Activated B cell treated with CpG ODN at 0.5 μM for 24 hours (primary cell): ENCODE results near the gene ZP3. TPM values are rescaled to one million over a fixed set of nuclear protein-coding genes. Genes with fewer than 3 reads are reported as not detected.
"Not testable (repeated sequence)": the region's sequence is repeated elsewhere in the genome, so short reads cannot be mapped to it uniquely, and the experiment has no call there.

ENCODE experiments used
- ATAC-seq: fragments of 200-7000 bp; cut with Tn5 transposase; one replicate; pipeline ENCODE4 v1.10.0; 2021; ENCODE audit warnings: low read depth, mild to moderate bottlenecking, moderate library complexity
- CTCF ChIA-PET: fragments of 350-600 bp; sonication (Branson Sonifier 250); formaldehyde crosslinking; loops from one replicate; lab custom pipeline; 2021; ENCODE audit warnings: antibody characterized with exemption; lab: Charles Lee
- POLR2A ChIA-PET: fragments of 350-600 bp; sonication (Branson Sonifier 250); formaldehyde crosslinking; loops from one replicate; lab custom pipeline; 2021; ENCODE audit warnings: antibody characterized with exemption; lab: Charles Lee
- DNase-seq: peaks from one replicate; pipeline ENCODE4 v3.0.0; 2022
- H3K27ac Mint-ChIP-seq: one replicate; pipeline ENCODE4 v1.8.0; 2020; ENCODE audit warnings: mixed read lengths
- H3K27me3 Mint-ChIP-seq: one replicate; pipeline ENCODE4 v1.8.0; 2021; ENCODE audit warnings: mixed read lengths
- H3K36me3 Mint-ChIP-seq: one replicate; pipeline ENCODE4 v1.8.0; 2021; ENCODE audit warnings: low read depth, mixed read lengths
- H3K4me1 Mint-ChIP-seq: one replicate; pipeline ENCODE4 v1.8.0; 2021; ENCODE audit warnings: mixed read lengths
- H3K4me3 Mint-ChIP-seq: one replicate; pipeline ENCODE4 v1.8.0; 2020; ENCODE audit warnings: mild to moderate bottlenecking, mixed read lengths
- H3K9me3 Mint-ChIP-seq: one replicate; pipeline ENCODE4 v1.8.0; 2020; ENCODE audit warnings: mixed read lengths
- intact Hi-C: fragments of 100-400 bp; cut with micrococcal nuclease; formaldehyde crosslinking; loops from one replicate; pipeline ENCODE4 v1.15.1; 2024
- total RNA-seq: library from RNA; stranded (reverse); gene quantifications from 2 replicates; pipeline ENCODE4 v1.2.3, GENCODE V29; 2022

The ZP3 gene
- total RNA-seq, 1 donor from 2014 or later = 2.9 TPM

DNA sequence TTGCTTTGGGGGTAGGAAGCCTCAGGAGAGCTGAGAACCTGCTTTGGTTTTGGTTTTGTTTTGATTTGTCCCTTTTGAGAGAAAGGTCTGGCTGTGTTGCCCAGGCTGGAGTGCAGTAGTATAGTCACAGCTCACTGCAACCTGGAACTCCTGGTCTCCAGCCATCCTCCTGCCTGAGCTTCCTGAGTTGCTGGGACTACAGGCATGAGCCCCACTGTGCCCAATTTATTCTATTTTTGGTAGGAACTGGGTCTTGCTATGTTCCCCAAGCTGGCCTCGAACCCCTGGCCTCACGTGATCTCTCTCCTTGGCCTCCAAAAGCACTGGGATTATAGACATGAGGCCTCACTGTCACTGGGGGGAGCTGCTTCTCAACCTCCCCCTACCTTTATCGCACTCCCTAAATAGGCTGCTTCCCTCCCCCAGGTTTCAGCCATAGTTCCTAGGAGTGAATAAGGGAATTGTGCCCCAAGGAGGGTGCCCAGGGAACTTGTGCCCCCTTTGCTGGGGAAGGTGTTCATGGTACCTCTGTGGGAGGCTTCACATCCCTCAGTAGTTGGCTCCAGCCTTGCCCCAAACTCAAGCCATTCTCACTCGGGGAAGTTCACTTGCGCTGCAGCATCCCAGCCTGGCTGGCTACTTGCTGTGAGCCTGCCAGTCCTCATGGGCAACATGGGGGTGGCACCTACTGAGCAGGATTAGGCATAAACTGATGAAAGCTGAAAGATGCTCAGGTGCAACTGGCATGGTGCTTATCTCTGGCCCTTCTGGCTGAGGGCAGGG lies 18.1 kb downstream of the ZP3 start:
- H3K9me3 Mint-ChIP-seq, ATAC-seq, H3K4me3 Mint-ChIP-seq, H3K27me3 Mint-ChIP-seq, H3K4me1 Mint-ChIP-seq, H3K36me3 Mint-ChIP-seq, CTCF ChIA-PET, intact Hi-C loops, H3K27ac Mint-ChIP-seq, POLR2A ChIA-PET, DNase-seq: not testable (repeated sequence)

DNA sequence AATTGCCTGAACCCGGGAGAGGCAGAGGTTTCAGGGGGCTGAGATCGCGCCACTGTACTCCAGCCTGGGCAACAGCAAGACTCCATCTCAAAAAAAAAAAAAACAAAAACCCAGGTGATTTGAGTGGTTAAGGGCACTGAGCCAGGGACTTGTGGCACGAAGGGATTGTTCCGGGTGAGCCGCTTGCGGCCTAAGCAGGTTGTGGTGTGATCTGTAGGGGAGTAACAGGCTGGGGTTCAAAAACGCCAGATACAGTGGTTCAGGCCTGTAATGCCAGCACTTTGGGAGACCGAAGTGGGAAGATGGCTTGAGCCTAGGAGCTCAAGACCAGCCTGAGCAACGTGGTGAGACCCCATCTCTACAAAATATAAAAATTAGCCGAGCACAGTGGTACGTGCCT lies 19.1 kb downstream of the ZP3 start:
- H3K36me3 Mint-ChIP-seq, CTCF ChIA-PET, ATAC-seq, POLR2A ChIA-PET, H3K4me1 Mint-ChIP-seq, DNase-seq, H3K27me3 Mint-ChIP-seq, H3K9me3 Mint-ChIP-seq, H3K4me3 Mint-ChIP-seq, intact Hi-C loops: not testable (repeated sequence)
- H3K27ac Mint-ChIP-seq = peak overlapping the region; percentile 63

DNA sequence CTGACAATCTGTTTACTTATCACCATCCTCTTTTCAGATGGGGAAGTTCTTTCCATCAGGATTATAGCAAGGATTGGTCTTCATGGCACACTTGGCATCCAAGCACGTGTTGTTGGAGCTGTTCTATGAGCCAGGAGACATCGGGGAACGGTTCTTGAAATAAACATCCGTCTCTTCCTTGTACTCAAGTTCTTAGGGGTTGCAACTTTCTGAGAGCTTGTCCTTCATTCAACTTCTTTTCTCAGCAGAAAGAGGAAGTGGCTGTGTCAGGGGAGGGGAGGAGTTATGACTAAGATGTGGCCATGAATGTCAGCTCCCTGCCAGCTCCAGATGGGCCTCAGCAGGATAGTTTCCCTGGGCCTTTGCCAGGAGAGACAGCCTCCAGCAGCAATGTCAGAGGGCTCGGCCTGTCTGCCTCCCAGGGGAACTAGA lies 20.8 kb downstream of the ZP3 start:
- H3K27ac Mint-ChIP-seq = peak overlapping the region; percentile 84
- H3K4me1 Mint-ChIP-seq, CTCF ChIA-PET, DNase-seq, H3K9me3 Mint-ChIP-seq, H3K36me3 Mint-ChIP-seq, H3K27me3 Mint-ChIP-seq, intact Hi-C loops: not testable (repeated sequence)
- peak overlapping the region; percentile 50 for H3K4me3 Mint-ChIP-seq
- ATAC-seq = peak; percentile 82
- POLR2A ChIA-PET = interaction anchor here (0.7 kb wide), 1 partner anchor 667 kb away, joined by 5 read pairs; no protein-coding TSS in a partner anchor

DNA sequence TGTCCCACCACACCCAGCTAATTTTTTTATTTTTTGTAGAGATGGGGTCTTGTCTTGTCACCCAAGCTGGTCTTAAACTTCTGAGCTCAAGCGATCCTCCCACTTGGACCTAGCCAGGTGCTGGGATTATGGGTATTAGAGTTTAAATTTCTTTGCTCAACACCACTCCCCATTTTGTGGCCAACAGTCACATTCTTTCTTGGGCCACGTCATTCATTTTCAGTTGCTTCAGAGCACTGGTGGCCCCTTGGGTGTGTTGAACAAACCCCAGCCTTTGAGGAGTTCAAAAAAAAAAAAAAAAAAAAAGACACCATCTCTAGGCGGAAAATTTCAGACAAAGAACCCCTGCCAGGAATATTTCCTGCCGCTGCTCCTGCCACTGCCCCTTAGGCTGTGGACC lies 32.3 kb downstream of the ZP3 start:
- CTCF ChIA-PET, intact Hi-C loops, POLR2A ChIA-PET: not testable (repeated sequence)

DNA sequence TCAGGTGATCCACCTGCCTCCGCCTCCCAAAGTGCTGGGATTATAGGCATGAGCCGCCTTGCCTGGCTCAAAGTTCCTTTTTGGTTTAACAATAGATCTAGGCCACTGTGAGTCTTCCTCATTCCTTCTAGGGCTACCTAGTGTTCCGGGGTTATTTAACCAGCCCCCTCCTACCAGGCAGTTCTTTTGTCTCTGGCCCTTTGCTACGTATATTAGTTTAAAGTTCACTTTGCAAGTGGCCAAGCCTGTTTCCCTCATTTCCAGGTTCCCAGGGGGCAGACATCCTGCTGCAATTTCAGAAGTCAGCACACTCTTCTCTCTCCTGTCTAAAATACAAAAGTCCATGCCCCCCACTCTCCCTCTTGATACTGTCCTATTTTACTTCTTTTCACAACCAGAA lies 33.8 kb downstream of the ZP3 start:
- CTCF ChIA-PET, POLR2A ChIA-PET, H3K36me3 Mint-ChIP-seq, H3K4me1 Mint-ChIP-seq, H3K27me3 Mint-ChIP-seq, H3K4me3 Mint-ChIP-seq, intact Hi-C loops, ATAC-seq, H3K9me3 Mint-ChIP-seq, H3K27ac Mint-ChIP-seq, DNase-seq: not testable (repeated sequence)

More for the DNA sequence above, 32.3 kb downstream of the ZP3 start:
- DNase-seq, H3K4me3 Mint-ChIP-seq, H3K36me3 Mint-ChIP-seq, H3K4me1 Mint-ChIP-seq, H3K27ac Mint-ChIP-seq, H3K27me3 Mint-ChIP-seq, ATAC-seq, H3K9me3 Mint-ChIP-seq: not testable (repeated sequence)

DNA sequence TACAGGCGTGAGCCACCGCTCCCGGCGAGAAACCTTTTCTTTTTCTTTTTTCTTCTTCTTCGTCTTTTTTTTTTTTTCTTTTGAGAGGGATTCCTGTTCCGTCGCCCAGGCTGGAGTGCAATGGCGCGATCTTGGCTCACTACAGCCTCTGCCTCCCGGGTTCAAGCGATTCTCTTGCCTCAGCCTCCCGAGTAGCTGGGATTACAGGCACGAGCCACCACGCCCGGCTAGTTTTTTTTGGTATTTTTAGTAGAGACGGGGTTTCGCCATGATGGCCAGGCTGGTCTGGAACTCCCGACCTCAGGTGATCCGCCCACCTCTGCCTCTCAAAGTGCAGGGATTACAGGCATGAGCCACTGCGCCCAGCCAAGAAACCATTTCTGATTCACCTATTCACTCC lies 36.0 kb downstream of the ZP3 start:
- H3K4me1 Mint-ChIP-seq, ATAC-seq, H3K9me3 Mint-ChIP-seq, H3K27ac Mint-ChIP-seq, POLR2A ChIA-PET, H3K27me3 Mint-ChIP-seq, intact Hi-C loops, DNase-seq, H3K4me3 Mint-ChIP-seq, CTCF ChIA-PET, H3K36me3 Mint-ChIP-seq: not testable (repeated sequence)

DNA sequence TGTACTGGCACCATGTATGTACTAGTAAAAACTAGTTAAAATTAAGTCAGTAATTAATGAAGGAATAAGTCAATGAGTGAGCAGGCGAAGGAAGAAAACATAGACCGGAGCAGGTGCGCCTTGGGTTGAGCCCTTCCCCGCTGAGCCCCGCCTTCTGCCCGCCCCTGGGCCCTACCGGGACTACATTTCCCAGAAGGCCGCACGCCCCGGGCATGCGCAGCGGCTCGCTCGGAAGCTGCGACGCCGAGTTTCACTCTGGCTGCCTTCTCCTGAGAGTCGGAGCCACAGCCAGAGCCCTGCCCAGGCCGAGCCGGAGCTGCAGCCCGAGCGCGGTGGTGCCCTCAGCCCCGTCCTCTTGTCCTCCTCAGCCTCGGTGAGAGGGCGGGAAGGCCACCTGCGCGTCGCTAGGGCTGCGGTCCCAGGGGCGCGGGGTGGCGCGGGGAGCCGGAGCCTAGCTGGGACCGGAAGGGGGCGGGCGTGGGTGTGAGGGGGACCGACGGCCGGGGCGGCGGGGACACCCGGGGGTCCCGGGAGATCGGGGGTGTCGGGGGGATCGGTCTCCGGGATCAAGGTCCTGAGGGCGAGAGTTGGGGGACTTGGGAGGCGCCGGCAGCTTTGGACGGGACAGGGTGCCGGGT lies 36.8 kb downstream of the ZP3 start, which contains the start of gene DTX2:
Gene DTX2, plus strand, starts transcription at position 246 of the 638 bp plus-strand sequence. CDS start 18,801 bp downstream, outside the sequence.
- peak within 1 kb of the TSS; percentile 72 for H3K4me3 Mint-ChIP-seq
- H3K36me3 Mint-ChIP-seq, H3K27ac Mint-ChIP-seq, H3K9me3 Mint-ChIP-seq, intact Hi-C loops, H3K27me3 Mint-ChIP-seq, H3K4me1 Mint-ChIP-seq, POLR2A ChIA-PET, CTCF ChIA-PET: not testable (repeated sequence)
- peak; percentile 96 for ATAC-seq
- peak; percentile 62 for DNase-seq

DNA sequence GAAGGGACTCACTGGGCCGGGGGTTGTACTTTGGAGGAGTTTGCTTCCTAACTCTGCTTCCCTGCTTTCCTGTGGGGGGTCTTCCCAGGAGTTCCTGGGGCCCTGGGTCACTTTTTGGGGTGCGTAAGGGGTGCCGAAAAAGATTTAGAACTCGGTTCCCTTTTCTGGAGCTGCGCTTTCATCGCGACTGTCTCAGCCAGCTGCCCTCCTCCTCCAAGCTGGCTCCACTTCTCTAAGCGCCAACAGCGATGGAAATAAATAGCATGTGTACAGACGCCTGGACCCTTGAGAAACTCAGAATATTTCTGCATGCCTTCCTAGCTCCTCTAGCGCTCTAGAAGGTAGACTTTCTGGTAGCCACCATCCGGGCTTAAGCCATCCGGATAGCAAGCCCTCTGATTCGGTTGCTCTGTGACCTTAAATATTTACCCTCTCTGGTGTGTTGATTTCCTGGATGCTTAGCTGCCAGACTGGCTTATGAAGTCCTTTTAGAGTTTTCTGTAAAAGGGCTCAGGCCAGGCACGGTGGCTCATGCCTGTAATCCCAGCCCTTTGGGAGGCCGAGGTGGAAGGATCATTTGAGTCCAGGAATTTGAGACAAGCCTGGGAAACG lies 37.6 kb downstream of the ZP3 start:
- intact Hi-C loops, H3K4me3 Mint-ChIP-seq, H3K4me1 Mint-ChIP-seq, H3K36me3 Mint-ChIP-seq, H3K9me3 Mint-ChIP-seq, H3K27me3 Mint-ChIP-seq, H3K27ac Mint-ChIP-seq, CTCF ChIA-PET, DNase-seq, POLR2A ChIA-PET: not testable (repeated sequence)
- peak; percentile 11 for ATAC-seq

DNA sequence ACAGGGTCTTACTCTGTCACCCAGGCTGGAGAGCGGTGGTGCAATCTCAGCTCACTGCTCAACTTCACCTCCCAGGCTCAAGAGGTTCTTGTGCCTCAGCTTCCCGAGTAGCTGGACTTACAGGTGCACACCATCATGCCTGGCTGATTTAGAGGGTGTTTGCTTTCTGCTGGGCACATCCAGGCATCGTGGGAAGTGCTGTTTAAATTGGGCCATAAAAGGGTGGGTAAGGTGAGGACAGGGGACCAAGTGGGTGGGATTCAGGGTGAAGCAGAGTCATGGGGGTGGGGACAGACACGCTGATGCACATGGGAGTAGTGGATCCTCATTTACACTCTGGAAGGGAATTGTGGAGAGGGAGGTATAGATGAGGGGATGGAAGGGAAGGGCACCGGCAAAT lies 40.2 kb downstream of the ZP3 start:
- H3K27me3 Mint-ChIP-seq, DNase-seq, H3K9me3 Mint-ChIP-seq, CTCF ChIA-PET, ATAC-seq, H3K4me3 Mint-ChIP-seq, POLR2A ChIA-PET, H3K4me1 Mint-ChIP-seq, H3K27ac Mint-ChIP-seq, intact Hi-C loops, H3K36me3 Mint-ChIP-seq: not testable (repeated sequence)

DNA sequence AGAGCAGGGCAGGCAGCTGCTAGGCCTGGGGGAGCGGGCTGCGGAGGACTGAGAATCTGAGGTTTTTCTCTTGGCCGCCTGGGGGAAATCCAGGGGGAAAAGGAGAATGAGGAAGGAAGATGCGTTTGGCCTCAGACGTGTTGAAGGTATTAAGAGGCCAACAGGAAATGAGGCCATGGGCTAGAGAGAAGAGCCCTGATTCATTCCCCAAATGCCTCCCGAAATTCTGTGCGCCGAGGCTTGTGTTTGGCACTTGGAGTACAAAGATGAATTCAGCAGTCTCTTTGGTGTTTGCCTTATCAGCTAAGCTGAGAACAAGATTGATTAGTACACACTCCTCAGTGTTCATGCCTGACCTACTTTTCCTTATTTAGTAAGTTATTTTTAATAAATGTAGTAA lies 41.2 kb downstream of the ZP3 start:
- H3K36me3 Mint-ChIP-seq, POLR2A ChIA-PET, ATAC-seq, H3K27me3 Mint-ChIP-seq, H3K9me3 Mint-ChIP-seq, CTCF ChIA-PET, H3K4me1 Mint-ChIP-seq, DNase-seq, intact Hi-C loops, H3K27ac Mint-ChIP-seq, H3K4me3 Mint-ChIP-seq: not testable (repeated sequence)

DNA sequence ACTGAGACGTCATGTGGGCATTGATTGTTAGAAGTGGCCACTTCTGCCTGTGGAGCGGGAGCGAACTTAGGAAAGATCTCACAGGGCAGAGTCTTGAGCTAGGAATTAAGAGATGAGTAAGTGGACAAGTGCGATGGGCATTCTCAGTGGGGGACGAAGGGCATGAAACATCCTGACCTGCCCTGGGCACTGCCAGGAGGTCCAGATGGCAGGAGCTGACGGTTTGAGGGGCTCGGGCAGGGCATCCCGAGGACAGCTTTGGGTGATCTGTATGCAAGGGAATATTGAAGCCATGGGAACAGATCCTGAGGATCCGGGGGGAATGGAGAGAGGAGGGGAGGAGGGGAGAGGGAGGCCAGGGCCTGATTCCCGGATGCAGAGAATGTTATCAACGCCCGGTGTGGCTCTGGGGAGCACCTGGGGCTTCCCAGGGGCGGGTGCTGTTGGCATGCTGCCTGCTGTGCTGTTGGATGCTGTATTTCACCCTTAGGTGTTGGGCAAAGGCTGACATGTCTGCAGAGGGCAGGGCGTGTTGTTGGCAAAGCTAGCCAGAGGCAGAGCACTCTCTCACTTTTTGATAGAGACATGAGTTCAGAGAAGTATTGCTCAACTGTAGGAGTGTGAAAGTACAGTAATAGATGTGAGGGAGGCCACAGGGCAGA lies 43.1 kb downstream of the ZP3 start:
- H3K4me1 Mint-ChIP-seq, H3K36me3 Mint-ChIP-seq, H3K27ac Mint-ChIP-seq, H3K9me3 Mint-ChIP-seq, POLR2A ChIA-PET, H3K4me3 Mint-ChIP-seq, CTCF ChIA-PET, intact Hi-C loops, DNase-seq, H3K27me3 Mint-ChIP-seq, ATAC-seq: not testable (repeated sequence)
